ENCODE data around the gene PLN. TPM values are rescaled to one million over a fixed set of nuclear protein-coding genes. Genes with fewer than 3 reads are reported as not detected.

Gene PLN
- polyA plus RNA-seq, 1 donor (not counting 4 experiments of a cell fraction or from before 2014, with no cell fraction given) = not detected

- TF ChIP-seq EZH2 (IDR thresholded peaks at IDR 0.05; ENCODE audit: low read length) (no peak), CTCF (optimal IDR thresholded peaks at IDR 0.05 in 1 of 3, IDR thresholded peaks at IDR 0.05 in 1 of 3, conservative IDR thresholded peaks at IDR 0.05 in 1 of 3; ENCODE audit: extremely low read depth in 1 of 3, insufficient read depth in 2 of 3, low read length in 3 of 3) (no peak)
- no peak overlapping the region for H2AFZ ChIP-seq (ENCODE audit: control insufficient read depth, low read length)
- H3K9me3 ChIP-seq (ENCODE audit: control insufficient read depth, low read depth, low read length) = no peaks in the 10 kb centered on the region
- H3K4me3 ChIP-seq (ENCODE audit: control insufficient read depth in 2 of 3, extremely low read depth in 1 of 3, insufficient read depth in 2 of 3, low read depth in 1 of 3, low read length in 3 of 3) = no peak overlapping the region
- no peak overlapping the region for H3K4me2 ChIP-seq (ENCODE audit: control insufficient read depth, extremely low read depth, insufficient read depth, low read depth, low read length)
- no peaks in the 10 kb centered on the region for H3K79me2 ChIP-seq (ENCODE audit: control insufficient read depth, insufficient read depth, low read length)
- no peaks in the 10 kb centered on the region for H3K36me3 ChIP-seq (ENCODE audit: control insufficient read depth in 2 of 2, extremely low read depth in 1 of 2, insufficient read depth in 2 of 2, low read length in 2 of 2)
- H3K9ac ChIP-seq (ENCODE audit: control insufficient read depth, extremely low read depth, insufficient read depth, low read length) = no peak overlapping the region
- H4K20me1 ChIP-seq (ENCODE audit: control insufficient read depth, extremely low read depth, insufficient read depth, low read length) = no peaks in the 10 kb centered on the region
- DNase-seq (ENCODE audit: low read depth, low spot score) = no peak
- no peaks in the 10 kb centered on the region for H3K9me1 ChIP-seq (ENCODE audit: control insufficient read depth, extremely low read depth, insufficient read depth, low read length)
- H3K27ac ChIP-seq (ENCODE audit: control insufficient read depth, insufficient read depth, low read length) = no peak overlapping the region
- no peaks in the 10 kb centered on the region for H3K27me3 ChIP-seq (ENCODE audit: control insufficient read depth, extremely low read depth, insufficient read depth, low read length)
- no peak for FAIRE-seq
- dilution Hi-C loops (cut with MboI; ENCODE audit: extremely low pct_ligation_motif_present, low sequenced_read_pairs) = no loop called here
- H3K4me1 ChIP-seq (ENCODE audit: control insufficient read depth, extremely low read depth, insufficient read depth, low read length) = peaks cover 2% of the 10 kb centered on the region
Measured at GRCh38 chr6:118546164-118546879, 1.8 kb upstream of the PLN start.

GRCh38 chr6:118546880-118547218, 1.2 kb upstream of the PLN start:
- Histone ChIP-seq H3K36me3 (ENCODE audit: control insufficient read depth in 2 of 2, extremely low read depth in 1 of 2, insufficient read depth in 2 of 2, low read length in 2 of 2) (no peaks in the 10 kb centered on the region), H3K4me2 (ENCODE audit: control insufficient read depth, extremely low read depth, insufficient read depth, low read depth, low read length) (no peak overlapping the region), H2AFZ (ENCODE audit: control insufficient read depth, low read length) (no peak overlapping the region), H3K9me1 (ENCODE audit: control insufficient read depth, extremely low read depth, insufficient read depth, low read length) (no peaks in the 10 kb centered on the region), H3K79me2 (ENCODE audit: control insufficient read depth, insufficient read depth, low read length) (no peaks in the 10 kb centered on the region), H3K4me1 (ENCODE audit: control insufficient read depth, extremely low read depth, insufficient read depth, low read length) (peaks cover 2% of the 10 kb centered on the region), H3K9me3 (ENCODE audit: control insufficient read depth, low read depth, low read length) (no peaks in the 10 kb centered on the region), H3K27ac (ENCODE audit: control insufficient read depth, insufficient read depth, low read length) (no peak overlapping the region), H3K9ac (ENCODE audit: control insufficient read depth, extremely low read depth, insufficient read depth, low read length) (no peak overlapping the region), H3K4me3 (ENCODE audit: control insufficient read depth in 2 of 3, extremely low read depth in 1 of 3, insufficient read depth in 2 of 3, low read depth in 1 of 3, low read length in 3 of 3) (no peak overlapping the region), H3K27me3 (ENCODE audit: control insufficient read depth, extremely low read depth, insufficient read depth, low read length) (no peaks in the 10 kb centered on the region), H4K20me1 (ENCODE audit: control insufficient read depth, extremely low read depth, insufficient read depth, low read length) (no peaks in the 10 kb centered on the region)
- FAIRE-seq = no peak
- DNase-seq (ENCODE audit: low read depth, low spot score) = no peak
- TF ChIP-seq EZH2 (IDR thresholded peaks at IDR 0.05; ENCODE audit: low read length) = no peak
- no peak for TF ChIP-seq CTCF (optimal IDR thresholded peaks at IDR 0.05 in 1 of 3, IDR thresholded peaks at IDR 0.05 in 1 of 3, conservative IDR thresholded peaks at IDR 0.05 in 1 of 3; ENCODE audit: extremely low read depth in 1 of 3, insufficient read depth in 2 of 3, low read length in 3 of 3)
- dilution Hi-C loops (cut with MboI; ENCODE audit: extremely low pct_ligation_motif_present, low sequenced_read_pairs) = no loop called here
